Stimulated activated CD4-positive, alpha-beta T cell treated with anti-CD3 and anti-CD28 coated beads, TNF-alpha, amount 100 ng/mL, for 24 hours (primary cell): ENCODE measurements around the gene CCDC158.
"Not testable (repeated sequence)": the region's sequence is repeated elsewhere in the genome, so short reads cannot be mapped to it uniquely, and the experiment has no call there.

ENCODE experiments used
- DNase-seq, 3 experiments: peaks; one replicate each; pipeline ENCODE4 v3.0.0-alpha.2; 2020; ENCODE audit warnings: low read depth in 3 of 3

Gene CCDC158

GRCh38 chr4:76420762-76421581 is at the start of gene CCDC158:
TSS of gene CCDC158 (minus strand) at chr4:76421141. CDS start at chr4:76403207, 17,934 bp downstream.
- no peak for DNase-seq

DNA sequence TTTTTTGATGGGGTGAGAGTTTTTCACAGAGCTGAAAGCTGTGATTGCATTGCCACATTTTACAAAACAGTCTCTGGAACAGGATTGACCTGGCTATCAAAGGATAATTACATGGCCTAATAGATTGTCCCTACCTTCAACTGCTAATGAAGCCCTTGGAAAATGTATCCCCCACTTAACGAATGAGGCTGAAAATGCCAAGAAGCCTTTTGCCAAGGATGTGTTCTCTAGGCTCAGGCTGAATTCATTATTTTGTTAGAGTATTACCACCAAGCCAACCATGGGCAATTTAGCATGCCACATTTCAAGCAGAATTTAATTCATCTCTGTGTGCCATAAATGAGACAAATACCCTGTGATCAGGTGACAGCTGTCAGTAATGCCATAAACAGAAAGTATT is 49.6 kb upstream of the CCDC158 start:
- no peak for DNase-seq

DNA sequence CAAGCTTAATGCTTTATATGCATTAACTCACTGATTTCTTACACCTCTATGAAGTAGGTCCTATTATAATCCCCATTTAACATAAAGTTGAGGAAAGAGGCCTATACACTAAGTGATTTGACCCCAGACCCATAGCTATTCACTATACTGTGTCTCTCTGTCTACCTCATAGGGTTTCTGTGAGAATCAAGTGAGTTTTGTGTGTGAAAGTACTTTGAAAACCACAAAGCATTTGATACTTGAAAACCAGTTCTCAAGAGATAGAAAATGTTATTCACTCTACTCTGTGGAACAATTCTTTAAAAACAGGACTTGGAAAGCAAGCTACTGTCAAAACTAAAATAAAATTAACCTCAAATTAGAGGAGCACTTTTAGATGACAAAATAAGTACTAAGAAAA is 49.1 kb upstream of the CCDC158 start:
- no peak for DNase-seq

DNA sequence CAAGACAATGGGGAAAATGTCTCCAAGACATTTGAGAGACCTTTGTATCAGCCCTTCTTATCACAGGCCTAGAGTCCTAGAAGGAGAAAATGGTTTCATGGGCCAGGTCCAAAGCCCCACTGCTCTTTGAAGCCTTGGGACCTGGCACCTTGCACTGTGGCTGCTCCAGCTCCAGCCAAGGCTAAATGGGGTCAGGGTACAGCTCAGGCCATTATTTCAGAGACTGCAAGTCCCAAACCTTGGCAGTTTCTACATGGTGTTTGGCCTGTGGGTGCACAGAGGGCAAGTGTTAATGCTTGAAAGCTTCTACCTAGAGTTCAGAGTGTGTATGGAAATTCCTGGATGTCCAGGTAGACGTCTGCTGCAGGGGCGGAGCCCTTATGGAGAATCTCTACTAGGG is 42.6 kb upstream of the CCDC158 start:
- no peak for DNase-seq

DNA sequence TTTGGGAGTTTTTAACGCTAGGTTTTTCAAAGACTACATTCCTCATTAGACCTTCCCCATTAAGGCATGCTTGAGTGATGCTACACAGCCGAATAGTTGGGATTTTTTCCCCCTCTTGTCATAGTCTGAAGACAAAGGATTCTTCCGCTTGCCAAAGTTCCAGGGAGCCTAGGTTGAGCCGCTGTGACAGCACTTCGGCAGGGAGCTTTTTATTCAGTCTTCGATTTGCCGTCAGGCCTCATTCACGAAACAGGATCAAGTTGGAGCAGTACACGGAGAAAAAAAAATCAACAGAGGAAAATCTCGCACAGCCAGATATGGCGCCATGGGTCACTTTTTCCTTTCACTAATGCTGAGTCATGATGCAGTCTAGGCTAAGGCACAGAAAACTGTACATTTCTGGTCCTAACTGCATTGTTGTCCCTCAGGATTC is 38.4 kb upstream of the CCDC158 start:
- DNase-seq, result no peak

DNA sequence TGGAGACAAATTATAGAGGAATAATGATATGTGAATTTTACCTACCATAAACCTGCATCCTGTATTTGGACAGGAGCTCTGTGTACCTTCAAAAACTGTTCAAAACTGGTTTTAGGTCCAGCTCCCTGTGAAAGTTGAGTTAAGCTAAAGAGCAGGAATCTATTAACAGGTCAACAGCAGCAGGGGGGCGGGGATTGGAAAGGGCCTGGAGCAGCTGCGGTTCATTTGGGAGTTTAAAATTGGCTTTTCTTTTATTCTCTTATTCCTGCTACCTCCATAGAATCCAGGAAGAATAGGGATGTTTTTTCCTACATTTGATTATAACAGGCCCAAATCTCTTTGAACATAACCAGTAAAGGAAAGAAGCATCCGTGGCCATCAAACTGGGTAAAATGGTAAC is 37.9 kb upstream of the CCDC158 start:
- no peak for DNase-seq

DNA sequence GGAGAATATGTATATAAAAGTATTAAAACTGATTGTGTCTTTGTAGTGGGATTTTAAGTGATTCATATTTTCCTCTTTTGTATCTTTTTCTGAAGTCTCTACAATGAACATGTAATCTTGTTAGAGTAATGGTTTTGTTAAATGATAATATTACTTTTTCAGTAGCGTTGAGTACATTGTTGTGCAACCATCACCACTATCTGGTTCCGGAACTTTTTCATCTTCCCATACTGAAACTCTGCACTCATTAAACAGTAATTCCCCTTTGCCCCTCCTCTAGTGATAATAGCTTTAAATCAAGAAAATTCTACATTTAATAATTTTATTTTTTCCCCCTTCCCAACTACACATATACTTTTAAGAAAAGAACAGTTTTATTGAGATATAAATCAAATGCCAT is 37.4 kb upstream of the CCDC158 start:
- no peak for DNase-seq

DNA sequence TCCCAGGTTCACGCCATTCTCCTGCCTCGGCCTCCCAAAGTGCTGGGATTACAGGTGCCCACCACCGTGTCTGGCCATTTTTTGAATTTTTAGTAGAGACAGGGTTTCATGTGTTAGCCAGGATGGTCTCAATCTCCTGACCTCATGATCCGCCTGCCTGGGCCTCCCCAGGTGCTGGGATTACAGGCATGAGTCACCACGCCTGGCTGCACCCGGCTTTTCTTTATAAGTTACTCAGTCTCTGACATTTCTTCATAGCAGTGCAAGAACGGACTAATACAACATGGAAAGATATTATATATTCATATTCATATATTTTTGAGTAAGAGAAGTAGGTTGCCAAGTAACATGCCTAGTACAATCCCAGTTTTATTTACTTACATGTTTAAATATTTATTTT is 36.9 kb upstream of the CCDC158 start:
- DNase-seq, result no peak

DNA sequence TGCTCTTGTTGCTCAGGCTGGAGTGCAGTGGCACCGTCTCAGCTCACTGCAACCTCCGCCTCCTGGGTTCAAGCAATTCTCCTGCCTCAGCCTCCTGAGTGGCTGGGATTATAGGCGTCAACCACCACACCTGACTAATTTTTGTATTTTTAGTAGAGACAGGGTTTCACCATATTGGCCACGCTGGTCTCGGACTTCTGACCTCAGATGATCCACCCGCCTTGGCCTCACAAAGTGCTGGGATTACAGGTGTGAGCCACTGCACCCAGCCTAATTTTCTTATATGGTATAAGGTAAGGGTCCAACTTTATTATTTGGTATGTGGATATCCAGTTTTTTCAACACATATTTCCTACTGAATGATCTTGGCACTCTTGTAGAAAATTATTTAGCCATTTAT is 33.1 kb upstream of the CCDC158 start:
- not testable (repeated sequence) for DNase-seq

DNA sequence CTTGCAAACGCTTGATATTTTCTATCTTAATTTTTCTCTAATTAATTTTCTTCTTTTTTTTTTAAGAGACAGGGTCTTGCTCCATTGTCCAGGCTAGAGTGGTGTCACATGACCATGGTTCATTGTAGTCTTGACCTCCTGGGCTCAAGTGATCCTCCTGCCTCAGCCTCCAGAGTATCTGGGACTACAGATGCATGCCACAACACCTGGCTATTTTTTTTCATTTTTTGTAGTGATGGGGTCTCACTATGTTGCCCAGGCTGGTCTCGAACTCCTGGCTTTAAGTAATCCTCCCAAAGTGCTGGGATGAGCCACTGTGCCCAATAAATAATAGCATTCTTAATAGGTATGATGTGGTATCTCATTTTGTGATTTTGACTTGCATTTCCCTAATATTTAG is 32.3 kb upstream of the CCDC158 start:
- no peak for DNase-seq

DNA sequence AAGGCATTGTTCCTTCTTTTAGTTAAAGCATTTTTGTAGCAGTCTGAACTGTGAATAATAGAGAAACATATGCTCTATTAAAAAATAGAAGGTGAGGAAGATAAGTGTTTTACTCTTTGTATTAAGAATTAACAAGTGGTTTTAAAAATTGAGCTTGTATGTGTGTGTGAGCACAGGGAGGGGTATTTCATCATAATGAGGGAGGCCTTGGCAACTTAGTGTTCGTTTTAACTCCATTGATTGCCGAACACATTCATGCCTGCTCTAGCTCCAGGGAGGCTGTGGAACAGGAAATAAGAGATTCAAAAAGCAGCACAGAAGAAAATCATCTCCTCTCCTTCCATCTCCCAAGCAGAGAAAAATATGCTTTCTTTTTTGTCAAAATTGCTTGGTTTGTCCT is 28.9 kb upstream of the CCDC158 start:
- DNase-seq, result no peak

DNA sequence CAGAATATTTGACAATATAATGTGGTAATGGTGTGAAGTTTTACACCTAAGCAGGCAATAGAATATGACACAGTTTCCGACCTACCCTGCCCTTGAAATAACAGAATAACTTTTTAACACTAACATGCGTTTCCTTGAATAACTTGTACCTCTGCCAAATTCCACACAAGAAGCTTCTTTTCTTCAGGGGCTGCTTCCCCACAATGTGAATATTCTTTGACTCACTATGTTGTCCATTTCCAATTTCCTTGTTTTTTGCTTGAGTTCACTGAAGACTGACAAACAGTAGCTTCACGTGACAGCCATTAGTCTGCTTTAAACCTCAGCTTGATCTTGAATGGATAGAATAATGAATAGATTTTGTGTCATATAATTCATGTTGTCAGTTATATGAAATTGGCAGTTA is 28.4 kb upstream of the CCDC158 start:
- DNase-seq, result no peak

DNA sequence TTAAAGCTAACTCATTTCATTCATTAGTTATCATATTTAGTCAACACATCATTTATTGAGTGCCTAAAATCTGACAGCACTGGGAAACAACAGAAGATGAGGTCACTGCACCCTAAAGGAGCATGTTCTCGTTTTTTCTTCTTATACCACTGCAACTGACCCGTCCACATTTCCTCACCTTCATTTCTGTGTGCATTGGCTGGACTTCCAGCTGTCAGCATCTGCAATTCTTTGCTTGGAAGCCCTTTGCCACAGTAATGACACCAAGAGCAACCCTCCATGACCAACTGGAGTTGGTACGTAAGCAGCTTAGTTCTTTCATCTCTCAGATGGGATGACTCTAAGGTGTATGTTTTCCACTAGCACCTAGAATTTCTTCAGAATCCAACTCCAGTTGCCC is 27.3 kb upstream of the CCDC158 start:
- DNase-seq, result no peak

GRCh38 chr4:76447393-76447851 is 26.5 kb upstream of the CCDC158 start:
- no peak for DNase-seq

- no peak for DNase-seq
Measured at GRCh38 chr4:76445911-76446310, 25.0 kb upstream of the CCDC158 start.

DNA sequence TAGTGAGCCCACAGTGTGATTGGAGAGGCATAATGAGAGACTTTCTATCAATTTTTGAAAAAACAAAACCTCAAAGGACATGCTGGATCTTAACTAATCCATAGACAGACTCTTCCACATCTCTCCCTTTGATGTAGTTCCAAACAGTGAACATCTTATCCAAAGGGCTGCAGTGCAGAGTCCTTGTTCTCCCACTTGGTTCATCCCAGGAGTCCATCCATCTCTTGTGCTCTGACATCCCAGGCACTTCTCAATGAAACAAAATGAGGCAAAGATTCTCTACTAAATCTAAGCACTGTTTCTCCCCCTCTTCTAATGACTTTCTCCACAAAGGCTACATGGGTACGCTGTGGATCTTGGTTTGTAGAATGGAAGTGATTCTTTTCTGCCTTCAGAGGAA is 22.4 kb upstream of the CCDC158 start:
- no peak for DNase-seq

DNA sequence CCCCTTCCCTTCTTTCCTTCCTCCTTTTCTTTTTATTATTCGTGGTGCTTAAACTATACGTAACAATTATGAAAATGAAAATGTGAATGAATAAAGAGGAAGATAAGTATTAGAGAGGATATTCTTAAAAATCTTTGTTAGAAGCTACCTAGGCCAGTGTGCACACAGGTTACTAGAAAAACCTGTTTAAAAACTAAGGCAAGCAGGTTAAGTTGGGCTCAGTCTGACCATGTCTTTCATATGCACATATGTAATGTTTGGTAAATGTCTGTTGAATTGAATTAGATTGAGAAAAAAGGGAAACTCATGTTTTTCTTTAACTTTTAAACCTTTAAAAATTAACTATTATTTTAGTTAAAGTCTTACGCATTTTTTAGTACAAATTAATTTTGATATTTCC is 21.9 kb upstream of the CCDC158 start:
- no peak for DNase-seq

GRCh38 chr4:76441881-76442280 is 20.9 kb upstream of the CCDC158 start:
- DNase-seq, result no peak

GRCh38 chr4:76439491-76439890 is 18.6 kb upstream of the CCDC158 start:
- no peak for DNase-seq

DNA sequence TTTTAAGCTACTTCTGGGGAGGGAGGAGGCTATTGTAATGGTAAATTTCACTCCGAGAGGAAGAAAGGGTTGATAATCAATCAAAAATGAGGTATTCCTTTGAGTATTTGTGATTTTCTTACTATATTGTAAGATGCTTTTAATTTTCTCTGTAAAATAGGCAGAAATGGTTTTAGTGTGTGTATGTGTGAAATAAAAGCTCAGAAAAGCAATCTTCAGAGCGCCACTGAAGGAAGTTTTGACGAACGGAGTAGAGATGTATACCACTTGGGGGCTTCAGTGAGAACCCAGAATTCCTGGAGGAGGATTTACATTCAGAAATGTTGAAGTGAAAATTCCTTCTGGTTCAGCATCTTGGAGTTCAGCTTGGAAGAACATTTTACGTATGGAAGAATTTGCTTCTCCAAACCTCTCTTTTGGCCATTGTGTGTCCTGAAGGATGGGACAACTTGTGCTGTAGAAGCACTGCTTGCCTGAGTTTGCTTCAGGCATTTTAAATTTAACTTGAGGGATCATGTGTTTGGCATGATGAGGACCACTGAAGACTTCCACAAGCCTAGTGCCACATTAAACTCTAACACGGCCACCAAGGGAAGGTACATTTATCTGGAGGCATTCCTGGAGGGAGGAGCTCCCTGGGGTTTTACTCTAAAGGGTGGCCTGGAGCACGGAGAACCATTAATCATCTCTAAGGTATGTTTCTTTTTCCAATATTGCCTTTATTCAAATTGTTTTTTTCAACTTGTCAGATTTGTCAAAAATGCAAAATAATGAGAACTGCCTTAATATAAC is 14.8 kb upstream of the CCDC158 start:
- DNase-seq, result no peak

DNA sequence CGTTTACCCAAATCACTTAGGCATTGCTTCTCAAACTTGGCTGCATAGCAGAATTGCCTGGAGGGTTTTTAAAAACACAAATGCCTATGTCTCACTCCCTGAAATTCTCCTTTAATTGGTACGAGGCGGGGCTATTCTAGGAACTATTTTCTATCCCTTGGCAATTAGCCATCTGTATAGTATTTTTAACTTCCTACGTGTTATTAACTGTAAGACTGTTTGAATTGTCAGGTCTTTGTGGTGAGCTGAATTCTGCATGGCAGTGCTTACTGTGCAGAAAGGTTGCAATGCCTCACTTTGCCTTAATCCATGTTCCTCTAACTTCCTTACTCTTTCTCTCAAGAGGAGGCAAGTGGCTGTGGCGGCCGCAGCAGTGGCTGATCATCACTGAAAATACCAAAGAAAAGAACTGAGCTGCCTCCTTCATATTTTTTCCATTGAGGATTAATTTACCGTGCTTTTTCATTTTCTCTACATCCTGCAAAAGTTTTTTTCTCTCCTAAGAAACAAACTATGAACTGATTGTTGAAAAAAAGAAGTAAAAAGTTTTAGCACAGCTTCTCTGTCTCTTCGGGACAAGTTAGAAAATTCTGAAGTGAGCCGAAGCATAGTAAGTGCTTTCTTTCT is 14.1 kb upstream of the CCDC158 start, which contains the start of gene SHROOM3:
SHROOM3 (plus strand) TSS at position 329 of the 627 bp plus-strand sequence. CDS start 824 bp downstream, outside the sequence.
- no peak for DNase-seq
